H1 (cell line): Measurements from ENCODE around the gene SSTR1. TPM values are rescaled to one million over a fixed set of nuclear protein-coding genes. Genes with fewer than 3 reads are reported as not detected.

Source experiments
- CTCF ChIA-PET: fragments of 300-600 bp; sonication (Branson Sonifier 250); formaldehyde crosslinking; loops from one replicate; lab custom pipeline; 2021; ENCODE audit not compliant: partially characterized antibody; lab: Charles Lee
- POLR2A ChIA-PET: fragments of 300-600 bp; sonication (Branson Sonifier 250); formaldehyde crosslinking; loops from one replicate; lab custom pipeline; 2021; ENCODE audit warnings: inconsistent platforms; ENCODE audit not compliant: partially characterized antibody; lab: Charles Lee
- DNase-seq, 2 experiments: peaks; one replicate each; pipeline versions ENCODE4 v3.0.0 to v3.0.0-alpha.2; 2010 to 2022; ENCODE audit warnings: low spot score in 2 of 2, low read depth in 1 of 2, mixed read lengths in 1 of 2
- FAIRE-seq: peaks from 2 replicates; lab custom pipeline; 2011; peaks lifted over from hg19 to GRCh38; lab: Jason Lieb, UNC
- H2AFZ ChIP-seq: 2 replicates; pipeline ENCODE4 v1.8.1; 2012; ENCODE audit warnings: low read length, inconsistent platforms
- H2AK5ac ChIP-seq: 2 replicates; pipeline ENCODE4 v1.6.1; 2013; ENCODE audit warnings: low read depth, low read length
- H2BK120ac ChIP-seq: replicated peaks from 2 replicates; pipeline ENCODE3; 2013; ENCODE audit warnings: low read depth, low read length, inconsistent platforms
- H2BK12ac ChIP-seq: 2 replicates; pipeline ENCODE4 v1.6.1; 2013; ENCODE audit warnings: low read depth, low read length
- H2BK15ac ChIP-seq: 2 replicates; pipeline ENCODE4 v1.6.1; 2013; ENCODE audit warnings: low read length
- H2BK20ac ChIP-seq: 2 replicates; pipeline ENCODE4 v1.6.1; 2013; ENCODE audit warnings: low read length
- H2BK5ac ChIP-seq: 2 replicates; pipeline ENCODE4 v1.6.1; 2013; ENCODE audit warnings: low read depth, low read length
- H3K14ac ChIP-seq: 2 replicates; pipeline ENCODE4 v1.6.1; 2013; ENCODE audit warnings: inconsistent platforms; ENCODE audit not compliant: insufficient read length
- H3K18ac ChIP-seq: 2 replicates; pipeline ENCODE4 v1.6.1; 2013; ENCODE audit warnings: low read length; ENCODE audit errors: extremely low read depth
- H3K23ac ChIP-seq: 2 replicates; pipeline ENCODE4 v1.6.1; 2013; ENCODE audit warnings: inconsistent platforms; ENCODE audit not compliant: insufficient read length
- H3K23me2 ChIP-seq: 2 replicates; pipeline ENCODE4 v1.6.1; 2013; ENCODE audit warnings: low read depth, low read length
- H3K27ac ChIP-seq: 2 replicates; pipeline ENCODE4 v1.6.1; 2011; ENCODE audit warnings: low read depth, low read length, inconsistent platforms
- H3K27me3 ChIP-seq, 4 experiments: replicated peaks in 1 of 4; 1 replicate in 1 of 4; 2 replicates in 3 of 4; pipeline versions ENCODE4 v1.6.1 to v1.8.1; 2011 to 2013; ENCODE audit warnings: low read length in 3 of 4, mild to moderate bottlenecking in 3 of 4, inconsistent platforms in 2 of 4, mixed read lengths in 2 of 4, moderate library complexity in 1 of 4; ENCODE audit not compliant: control insufficient read depth in 3 of 4, insufficient read depth in 3 of 4; ENCODE audit errors: extremely low read depth in 1 of 4
- H3K36me3 ChIP-seq, 4 experiments: 2 replicates each; pipeline versions ENCODE4 v1.6.1 to v1.8.1; 2011 to 2013; ENCODE audit warnings: mild to moderate bottlenecking in 4 of 4, low read length in 3 of 4, moderate library complexity in 2 of 4, control low read depth in 1 of 4, inconsistent platforms in 1 of 4; ENCODE audit not compliant: insufficient read depth in 4 of 4, control insufficient read depth in 2 of 4
- H3K4ac ChIP-seq: replicated peaks from 2 replicates; pipeline ENCODE3; 2013; ENCODE audit warnings: low read length, low read depth, mixed read lengths, inconsistent platforms; ENCODE audit not compliant: insufficient read length
- H3K4me1 ChIP-seq, 4 experiments: replicated peaks in 1 of 4; 1 replicate in 1 of 4; 2 replicates in 3 of 4; pipeline versions ENCODE4 v1.6.1 to v1.8.1; 2011 to 2013; ENCODE audit warnings: low read length in 3 of 4, inconsistent platforms in 2 of 4, mixed read lengths in 1 of 4; ENCODE audit not compliant: insufficient read depth in 4 of 4, control insufficient read depth in 3 of 4
- H3K4me2 ChIP-seq, 2 experiments: 2 replicates each; pipeline versions ENCODE4 v1.6.1 to v1.8.1; 2011 to 2013; ENCODE audit warnings: low read depth in 2 of 2, low read length in 2 of 2, control low read depth in 1 of 2, inconsistent platforms in 1 of 2, mild to moderate bottlenecking in 1 of 2; ENCODE audit not compliant: insufficient read depth in 1 of 2
- H3K4me3 ChIP-seq, 4 experiments: fragments of 200-600, 300-600 bp in 1 of 4; sonication (generic), shearing (Covaris generic), sonication (Bioruptor Twin) in 1 of 4; 2 replicates each; pipeline versions ENCODE4 v1.5.1 to v1.8.1; 2011 to 2016; ENCODE audit warnings: low read length in 4 of 4, low read depth in 3 of 4, control low read depth in 2 of 4, inconsistent platforms in 2 of 4, mild to moderate bottlenecking in 2 of 4, mixed read lengths in 1 of 4, moderate library complexity in 1 of 4; ENCODE audit not compliant: insufficient read depth in 2 of 4; ENCODE audit errors: extremely low read depth in 1 of 4
- H3K56ac ChIP-seq: replicated peaks from 2 replicates; pipeline ENCODE3; 2013; ENCODE audit warnings: low read depth, mild to moderate bottlenecking, mixed read lengths, low read length, inconsistent platforms; ENCODE audit not compliant: insufficient read length
- H3K79me1 ChIP-seq: 2 replicates; pipeline ENCODE4 v1.6.1; 2013; ENCODE audit warnings: low read depth, low read length, control low read depth
- H3K79me2 ChIP-seq, 2 experiments: 2 replicates each; pipeline versions ENCODE4 v1.6.1 to v1.8.1; 2012 to 2013; ENCODE audit warnings: low read length in 2 of 2, mild to moderate bottlenecking in 2 of 2, inconsistent platforms in 1 of 2; ENCODE audit not compliant: insufficient read depth in 2 of 2, control insufficient read depth in 1 of 2
- H3K9ac ChIP-seq, 4 experiments: replicated peaks in 1 of 4; 1 replicate in 1 of 4; 2 replicates in 3 of 4; pipeline versions ENCODE4 v1.6.1 to v1.8.1; 2011 to 2013; ENCODE audit warnings: low read depth in 3 of 4, low read length in 3 of 4, control low read depth in 2 of 4, mild to moderate bottlenecking in 2 of 4, moderate library complexity in 2 of 4, inconsistent platforms in 1 of 4; ENCODE audit errors: extremely low read depth in 1 of 4
- H3K9me3 ChIP-seq, 2 experiments: 2 replicates each; pipeline versions ENCODE4 v1.6.1 to v1.8.1; 2012 to 2013; ENCODE audit warnings: mild to moderate bottlenecking in 2 of 2, moderate library complexity in 2 of 2, control low read depth in 1 of 2, inconsistent platforms in 1 of 2, low read depth in 1 of 2, low read length in 1 of 2, mixed read lengths in 1 of 2; ENCODE audit not compliant: insufficient read depth in 2 of 2
- H4K20me1 ChIP-seq, 2 experiments: replicated peaks in 1 of 2; 2 replicates each; pipeline versions ENCODE3 to v1.8.1; 2011 to 2013; ENCODE audit warnings: inconsistent platforms in 2 of 2, low read length in 2 of 2, mild to moderate bottlenecking in 1 of 2; ENCODE audit not compliant: insufficient read depth in 2 of 2, control insufficient read depth in 1 of 2
- H4K5ac ChIP-seq: 2 replicates; pipeline ENCODE4 v1.6.1; 2013; ENCODE audit warnings: low read length, low read depth, mixed read lengths, inconsistent platforms; ENCODE audit not compliant: insufficient read length
- H4K8ac ChIP-seq: 2 replicates; pipeline ENCODE4 v1.8.0; 2013; ENCODE audit warnings: mild to moderate bottlenecking, moderate library complexity, low read length, inconsistent platforms; ENCODE audit not compliant: insufficient read depth; ENCODE audit errors: extremely low read depth
- H4K91ac ChIP-seq: replicated peaks from 2 replicates; pipeline ENCODE3; 2013; ENCODE audit warnings: low read length, mixed read lengths, inconsistent platforms; ENCODE audit not compliant: insufficient read length
- ASH2L ChIP-seq: fragments of 200-600, 300-600 bp; sonication (generic); IDR thresholded peaks from one replicate; pipeline ENCODE4 v1.7.1; 2017; ENCODE audit warnings: low read length
- BCL11A ChIP-seq, 2 experiments: IDR thresholded peaks; one replicate each; pipeline ENCODE4 v1.6.1; 2011; ENCODE audit warnings: low read depth in 2 of 2, low read length in 2 of 2, mild to moderate bottlenecking in 2 of 2
- BRCA1 ChIP-seq: IDR thresholded peaks from 2 replicates; pipeline ENCODE4 v1.6.1; 2012; ENCODE audit warnings: low read depth, low read length, improper control_type of control experiment
- CBX5 ChIP-seq: fragments of 300-800, 300-1000 bp; sonication (generic); IDR thresholded peaks from 2 replicates; pipeline ENCODE4 v1.7.1; 2016; ENCODE audit warnings: antibody characterized with exemption, low read length, low read depth
- GTF2F1 ChIP-seq: IDR thresholded peaks from 2 replicates; pipeline ENCODE4 v1.6.1; 2012; ENCODE audit warnings: low read depth, low read length, improper control_type of control experiment, borderline replicate concordance
- MAFK ChIP-seq: IDR thresholded peaks from 2 replicates; pipeline ENCODE4 v1.6.1; 2012; ENCODE audit warnings: low read depth, mild to moderate bottlenecking, improper control_type of control experiment, low read length
- POLR2A ChIP-seq, 2 experiments: IDR thresholded peaks; 1 replicate in 1 of 2; 2 replicates in 1 of 2; pipeline ENCODE4 v1.6.1; 2011; ENCODE audit warnings: low read depth in 2 of 2, low read length in 2 of 2, mild to moderate bottlenecking in 2 of 2; ENCODE audit errors: control extremely low read depth in 1 of 2
- RFX5 ChIP-seq: IDR thresholded peaks from 2 replicates; pipeline ENCODE4 v1.6.1; 2011; ENCODE audit warnings: low read depth, low read length, improper control_type of control experiment, borderline replicate concordance
- SIN3A ChIP-seq, 2 experiments: IDR thresholded peaks in 1 of 2; conservative IDR thresholded peaks in 1 of 2; 2 replicates each; pipeline ENCODE4 v1.6.1; 2011 to 2012; ENCODE audit warnings: low read length in 2 of 2, improper control_type of control experiment in 1 of 2, low read depth in 1 of 2, mild to moderate bottlenecking in 1 of 2
- SRF ChIP-seq: IDR thresholded peaks from 2 replicates; pipeline ENCODE4 v1.6.1; 2011; ENCODE audit warnings: mild to moderate bottlenecking, low read depth, low read length, moderate library complexity
- SUZ12 ChIP-seq: fragments of 200-600 bp; sonication (generic); IDR thresholded peaks from 2 replicates; pipeline ENCODE4 v1.6.1; 2012; ENCODE audit warnings: mild to moderate bottlenecking, inconsistent platforms, low read length, moderate library complexity, mixed read lengths
- TAF1 ChIP-seq: IDR thresholded peaks from 2 replicates; pipeline ENCODE4 v1.6.1; 2011; ENCODE audit warnings: mild to moderate bottlenecking, low read depth, low read length
- TBP ChIP-seq: IDR thresholded peaks from 2 replicates; pipeline ENCODE4 v1.6.1; 2011; ENCODE audit warnings: low read depth, low read length, improper control_type of control experiment
- TEAD4 ChIP-seq: IDR thresholded peaks from 2 replicates; pipeline ENCODE4 v1.6.1; 2012; ENCODE audit warnings: low read depth, low read length, inconsistent platforms, mixed read lengths
- WGBS, 2 experiments: shearing (Covaris generic) in 1 of 2; methylation state at CpG; one replicate each; pipeline versions ENCODE4 v1.1.6 to v1.1.7; 2013 to 2015; ENCODE audit warnings: low lambda C conversion rate in 2 of 2, mixed read lengths in 2 of 2, inconsistent platforms in 1 of 2, low coverage in 1 of 2, missing lambda C conversion rate in 1 of 2; ENCODE audit not compliant: insufficient replicate concordance in 2 of 2, insufficient coverage in 1 of 2, insufficient read length in 1 of 2; ENCODE audit errors: extremely low coverage in 1 of 2, missing lambda C conversion rate in 1 of 2; 5-methylcytosine and 5-hydroxymethylcytosine counted together
- polyA plus RNA-seq, 7 experiments: library from polyadenylated mRNA; depleted of rRNA in 3 of 7; stranded (reverse) in 5 of 7; unstranded in 2 of 7; fragments of >200 nt in 5 of 7; fragments of 200-250 nt in 2 of 7; gene quantifications; 1 replicate in 5 of 7; 2 replicates in 1 of 7; 4 replicates in 1 of 7; pipeline versions ENCODE4 v1.2.1 to v1.2.3, GENCODE V29; 2011 to 2013; ENCODE audit warnings: missing spikeins in 2 of 7, mixed read lengths in 2 of 7
- total RNA-seq: library from RNA; stranded (reverse); fragmentation: NEBNext Ultra II Directional; extraction: Animal tissue kit (Norgen Biotek cat#: 25700); gene quantifications from 2 replicates; pipeline ENCODE4 v1.2.1, GENCODE V29; 2021
- TF ChIP-seq, protein P1 (sequence below): IDR thresholded peaks from 2 replicates; pipeline ENCODE4 v1.6.1; 2012; ENCODE audit warnings: inconsistent platforms

The SSTR1 gene
- total and polyA plus RNA-seq, 2 of the 8 experiments (the other 6 are each of a cell fraction or from before 2014, with no cell fraction given): 0.82 to 0.93 TPM

GRCh38 chr14:38168416-38168815 is 39.3 kb upstream of the SSTR1 start:
- FAIRE-seq: no peak
- TF ChIP-seq SRF (no peak), TAF1 (no peak), CBX5 (no peak), SUZ12 (no peak), POLR2A (IDR thresholded peaks at IDR 0.05; ENCODE audit: control extremely low read depth in 1 of 2, low read depth in 2 of 2, low read length in 2 of 2) (no peak), MAFK (no peak), SIN3A (conservative IDR thresholded peaks at IDR 0.05 in 1 of 2, IDR thresholded peaks at IDR 0.05 in 1 of 2; ENCODE audit: low read depth in 1 of 2, low read length in 2 of 2) (no peak), RFX5 (no peak), TEAD4 (no peak), TBP (no peak), BRCA1 (no peak), ASH2L (no peak), BCL11A (IDR thresholded peaks at IDR 0.05; ENCODE audit: low read depth in 2 of 2, low read length in 2 of 2) (no peak), GTF2F1 (no peak)
- TF ChIP-seq, protein P1, sequence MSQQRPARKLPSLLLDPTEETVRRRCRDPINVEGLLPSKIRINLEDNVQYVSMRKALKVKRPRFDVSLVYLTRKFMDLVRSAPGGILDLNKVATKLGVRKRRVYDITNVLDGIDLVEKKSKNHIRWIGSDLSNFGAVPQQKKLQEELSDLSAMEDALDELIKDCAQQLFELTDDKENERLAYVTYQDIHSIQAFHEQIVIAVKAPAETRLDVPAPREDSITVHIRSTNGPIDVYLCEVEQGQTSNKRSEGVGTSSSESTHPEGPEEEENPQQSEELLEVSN: no peak

More at GRCh38 chr14:38168416-38168815, 39.3 kb upstream of the SSTR1 start:
- H2BK15ac ChIP-seq: no peak overlapping the region
- no peak overlapping the region for H3K27ac ChIP-seq
- H3K9ac ChIP-seq: no peak overlapping the region
- CTCF ChIA-PET: interaction anchor here (1.8 kb wide), 1 partner anchor 9 kb away, joined by 5 read pairs; no protein-coding TSS in a partner anchor
- WGBS, 2 experiments: 94% methylated on average over 2 of the region's 2 CpGs; no CpG with 5 or more reads in 1 of the 2 experiments
- H2BK20ac ChIP-seq: no peak overlapping the region
- no peak overlapping the region for H2BK120ac ChIP-seq
- no peak overlapping the region for H3K23ac ChIP-seq
- no peaks in the 10 kb centered on the region for H3K27me3 ChIP-seq
- H4K8ac ChIP-seq: no peak overlapping the region
- H2AK5ac ChIP-seq: no peak overlapping the region
- H4K91ac ChIP-seq: no peak overlapping the region
- H3K4me1 ChIP-seq: peaks cover 0 to 4% (median 0%) of the 10 kb centered on the region in 4 experiments; a peak in 1 of 7 replicates
- no peak overlapping the region for H3K56ac ChIP-seq
- no peaks in the 10 kb centered on the region for H3K9me3 ChIP-seq
- H3K4me2 ChIP-seq: no peak overlapping the region
- no peak overlapping the region for H3K4ac ChIP-seq
- no peak overlapping the region for H3K18ac ChIP-seq
- H3K79me1 ChIP-seq: no peaks in the 10 kb centered on the region
- H3K14ac ChIP-seq: no peak overlapping the region
- no peak overlapping the region for H2AFZ ChIP-seq
- H4K20me1 ChIP-seq: no peaks in the 10 kb centered on the region
- H3K36me3 ChIP-seq: peaks cover 0 to 7% (median 2%) of the 10 kb centered on the region in 4 experiments; a peak in 2 of 8 replicates
- no peaks in the 10 kb centered on the region for H3K79me2 ChIP-seq
- H3K23me2 ChIP-seq: no peaks in the 10 kb centered on the region
- no peak for DNase-seq
- no peak overlapping the region for H3K4me3 ChIP-seq
- POLR2A ChIA-PET: interaction anchor here (0.7 kb wide), 1 partner anchor 20 kb away, joined by 3 read pairs; no protein-coding TSS in a partner anchor
- no peak overlapping the region for H2BK5ac ChIP-seq
- no peak overlapping the region for H2BK12ac ChIP-seq
- H4K5ac ChIP-seq: no peak overlapping the region
